CD4-positive, alpha-beta T cell treated with Interleukin-21 for 1 hour (primary cell): ENCODE measurements around the gene CCL20.
"Not testable (repeated sequence)": the region's sequence is repeated elsewhere in the genome, so short reads cannot be mapped to it uniquely, and the experiment has no call there.

Experiments
- DNase-seq: peaks from one replicate; pipeline ENCODE4 v3.0.0-alpha.2; 2020

CCL20 gene

DNA sequence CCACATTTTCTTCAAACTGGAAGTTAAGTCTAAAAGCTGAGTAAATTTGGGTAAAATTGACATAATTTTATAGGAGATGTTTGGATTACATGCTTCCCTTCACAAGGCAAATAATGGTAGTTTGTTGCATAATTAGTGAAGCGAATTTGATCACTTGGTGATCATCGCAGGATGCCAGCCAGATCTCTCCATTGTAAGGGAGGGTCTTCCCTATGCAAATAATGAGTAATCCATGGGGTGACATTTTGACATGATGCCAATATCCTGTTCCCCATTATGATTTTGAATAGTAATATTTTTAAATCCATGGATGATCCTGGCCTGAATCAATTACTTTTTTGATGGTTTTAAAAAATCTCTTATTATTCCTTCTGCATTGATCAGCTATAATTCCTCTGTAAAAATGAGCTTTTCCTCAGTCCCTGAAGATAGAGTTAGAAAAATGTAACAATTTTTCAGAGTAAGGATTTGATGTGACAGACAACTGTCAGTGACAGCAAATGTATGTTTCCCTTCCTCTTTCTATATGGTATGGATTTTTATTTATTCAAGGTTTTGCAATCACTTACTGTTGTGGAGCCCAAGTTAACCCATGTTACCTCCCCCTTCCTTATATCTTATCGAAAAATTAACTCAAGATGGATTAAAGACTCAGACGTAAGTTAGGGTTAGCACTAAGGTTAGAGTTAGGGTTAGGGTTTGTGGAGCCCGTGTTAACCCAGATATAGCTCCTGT lies 21.4 kb downstream of the CCL20 start:
- DNase-seq, result no peak

DNA sequence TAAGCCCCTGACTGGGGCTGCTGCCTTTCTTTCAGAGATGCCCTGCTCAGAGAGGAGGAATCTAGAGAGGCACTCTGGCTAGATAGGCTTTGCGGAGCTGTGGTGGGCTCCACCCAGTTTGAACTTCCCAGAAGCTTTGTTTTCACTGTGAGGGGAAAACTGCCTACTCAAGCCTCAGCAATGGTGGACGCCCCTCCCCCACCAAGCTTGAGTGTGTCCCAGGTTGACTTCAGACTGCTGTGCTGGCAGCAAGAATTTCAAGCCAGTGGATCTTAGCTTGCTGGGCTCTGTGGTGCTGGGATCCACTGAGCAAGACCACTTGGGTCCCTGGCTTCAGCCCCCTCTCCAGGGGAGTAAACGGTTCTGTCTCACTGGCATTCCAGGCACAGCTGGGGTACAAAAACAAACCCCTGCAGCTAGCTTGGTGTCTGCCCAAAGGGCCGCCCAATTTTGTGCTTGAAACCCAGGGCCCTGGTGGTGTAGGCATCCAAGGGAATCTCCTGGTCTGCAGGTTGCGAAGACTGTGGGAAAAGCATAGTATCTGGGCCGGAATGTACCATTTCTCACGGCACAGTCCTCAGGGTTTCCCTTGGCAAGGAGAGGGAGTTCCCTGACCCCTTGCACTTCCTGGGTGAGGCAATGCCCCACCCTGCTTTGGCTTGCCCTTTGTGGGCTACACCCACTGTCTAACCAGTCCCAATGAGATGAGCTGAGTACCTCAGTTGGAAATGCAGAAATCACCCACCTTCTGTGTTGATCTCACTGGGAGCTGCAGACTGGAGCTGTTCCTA lies 25.9 kb downstream of the CCL20 start:
- not testable (repeated sequence) for DNase-seq

DNA sequence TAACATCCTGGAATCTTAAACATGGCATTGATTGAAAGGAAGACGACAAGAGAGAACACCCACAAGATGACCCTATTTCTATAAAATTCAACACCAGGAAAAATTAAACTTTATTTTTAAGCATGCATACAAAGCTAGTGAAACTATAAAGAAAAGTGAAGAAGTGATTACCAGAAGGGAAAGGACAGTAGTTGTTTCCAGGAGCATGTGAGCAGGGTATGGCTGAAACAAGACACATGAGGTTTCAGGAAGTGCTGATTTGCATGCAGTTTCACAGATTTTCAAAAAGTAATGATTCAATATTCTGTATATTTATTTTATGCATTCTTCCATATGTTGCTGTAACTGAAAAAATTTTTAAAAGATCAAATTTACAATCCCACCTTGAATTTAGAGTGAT lies 33.2 kb downstream of the CCL20 start:
- DNase-seq, result no peak

DNA sequence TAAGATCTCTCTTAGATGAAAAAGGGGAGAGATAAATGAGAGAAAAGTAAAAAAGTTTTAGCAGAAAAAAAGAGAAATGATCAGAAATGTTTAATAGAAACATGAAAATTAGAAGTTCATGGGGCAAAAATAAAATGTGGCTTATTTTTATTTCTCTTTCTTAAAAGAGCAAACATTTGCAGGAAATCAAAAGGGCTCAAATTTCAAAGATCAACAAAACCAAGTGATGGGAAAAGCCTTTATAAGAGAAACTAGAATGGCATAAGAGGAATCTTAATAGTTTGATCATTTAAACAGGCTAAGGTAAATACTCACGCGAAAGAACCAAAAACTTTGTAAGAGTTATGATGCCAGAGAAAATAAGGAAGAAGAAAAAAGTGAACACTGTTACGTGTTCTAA lies 34.5 kb downstream of the CCL20 start:
- DNase-seq, result no peak

DNA sequence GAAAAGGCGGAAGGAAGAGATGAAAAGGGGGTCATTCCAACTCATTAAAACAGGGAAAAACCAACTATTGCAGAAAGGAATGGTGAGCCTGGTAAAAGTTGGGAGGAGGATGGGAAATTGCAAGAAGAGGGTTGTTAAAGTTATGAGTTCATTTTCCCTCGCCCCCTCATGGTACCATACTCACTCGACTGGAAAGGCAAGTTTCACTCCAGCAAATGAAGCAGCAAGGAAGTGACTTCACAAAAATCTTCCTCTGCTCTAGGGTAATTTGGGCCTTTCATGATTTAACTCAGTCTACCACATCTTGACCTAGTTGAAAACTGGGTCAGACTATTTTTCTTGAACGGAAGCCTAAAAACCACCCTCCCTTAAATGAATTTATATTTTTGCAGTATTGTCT lies 34.9 kb downstream of the CCL20 start:
- peak; percentile 66 for DNase-seq

DNA sequence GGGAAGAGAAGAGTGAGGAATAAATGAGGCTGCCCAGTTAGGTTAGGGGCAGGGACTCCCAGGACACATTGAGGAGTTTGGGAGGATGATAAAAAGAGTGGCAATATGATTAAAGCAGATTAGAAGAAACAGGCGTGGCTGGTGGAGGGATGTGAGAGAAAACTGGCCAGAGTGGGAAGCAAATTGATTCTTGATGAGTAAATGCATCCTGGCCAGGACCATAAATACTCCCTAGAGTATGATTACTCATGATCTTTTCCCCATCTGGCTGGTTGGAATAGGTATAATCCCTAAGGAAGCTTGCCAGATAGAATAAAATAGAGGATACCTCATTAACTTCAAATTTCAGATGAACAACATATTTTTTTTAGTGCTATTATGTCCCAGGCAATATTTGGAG lies 36.3 kb downstream of the CCL20 start:
- no peak for DNase-seq

DNA sequence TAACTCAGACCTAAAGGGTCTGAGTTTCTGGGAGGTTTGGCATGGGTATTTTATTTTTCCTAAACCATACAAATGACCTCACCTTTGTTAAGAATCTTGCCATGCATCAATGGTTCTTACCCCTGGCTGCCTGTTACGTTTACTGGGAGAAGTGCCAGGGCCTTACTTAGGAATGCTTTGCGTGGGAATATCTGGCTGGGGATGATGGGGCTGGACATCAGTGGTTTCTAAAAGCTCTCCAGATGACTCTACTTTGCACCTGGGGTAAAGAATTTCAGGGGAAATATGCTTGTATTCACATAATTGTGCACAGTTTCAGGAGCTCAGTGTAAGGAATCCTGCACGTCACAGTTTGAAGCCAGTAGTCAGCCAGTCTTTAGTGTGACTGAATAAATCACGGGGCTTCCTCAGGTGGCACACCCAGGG lies 39.6 kb downstream of the CCL20 start:
- no peak for DNase-seq

DNA sequence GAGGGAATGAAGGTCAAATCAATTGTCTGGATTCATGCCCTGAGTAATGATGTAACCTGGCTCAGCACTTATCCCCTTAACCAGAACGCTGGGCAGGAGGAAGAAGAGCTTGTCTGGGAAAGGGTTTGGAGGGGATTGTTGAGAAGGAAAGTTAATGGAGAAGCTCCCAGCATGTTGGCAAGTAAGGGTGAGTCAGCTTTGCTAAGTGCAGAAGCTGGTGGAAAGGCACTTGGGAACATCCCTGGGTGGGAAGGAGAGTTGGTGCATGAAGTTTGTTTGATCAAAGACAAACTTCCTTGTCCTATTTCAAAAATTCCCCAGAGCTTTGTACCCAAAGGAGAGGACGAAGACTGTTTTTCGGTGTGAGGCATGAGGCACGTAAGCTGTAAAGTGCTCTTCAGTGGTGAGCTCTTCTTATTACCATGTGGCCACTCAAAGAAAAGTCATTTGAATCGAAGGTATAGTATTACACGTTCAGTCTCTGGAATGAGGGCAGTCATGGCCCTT lies 40.2 kb downstream of the CCL20 start:
- DNase-seq, result no peak

DNA sequence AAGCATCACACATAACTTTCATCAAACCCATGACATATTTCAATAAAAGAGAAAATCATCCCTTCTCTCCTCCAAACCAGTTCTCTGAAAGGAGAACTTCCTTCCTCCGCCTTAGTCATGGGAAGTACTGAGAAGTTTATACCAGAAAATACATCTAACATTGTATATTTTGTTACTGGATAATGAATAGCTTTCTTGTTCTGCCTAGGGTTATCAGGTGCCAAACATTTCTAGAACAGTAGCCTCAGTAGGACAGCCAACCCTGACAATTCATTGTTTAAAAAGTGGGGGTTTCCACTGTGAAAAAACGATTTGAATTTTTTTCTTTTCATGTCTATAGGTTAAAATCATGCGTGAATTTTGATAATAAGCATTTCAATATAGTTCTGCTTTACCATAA lies 41.8 kb downstream of the CCL20 start:
- DNase-seq, result no peak

DNA sequence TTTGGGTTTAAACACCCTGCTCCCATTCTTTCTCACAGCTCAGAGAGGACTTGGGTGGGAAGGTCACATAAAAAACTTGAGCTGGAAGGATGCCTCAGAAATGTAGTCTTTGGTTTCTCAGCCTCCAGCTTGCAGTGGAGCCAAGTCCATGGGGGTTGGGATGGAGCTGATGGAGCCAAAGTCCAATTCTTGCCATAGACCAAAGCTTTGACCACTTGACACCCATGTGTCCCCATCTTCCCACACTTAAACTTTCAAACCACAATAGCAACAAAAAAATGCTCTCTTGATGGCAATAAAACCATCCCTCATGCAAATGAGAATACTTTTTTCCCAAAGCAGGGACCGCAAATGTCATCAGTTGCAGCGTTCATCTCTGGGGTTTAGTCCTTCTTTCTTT lies 43.1 kb downstream of the CCL20 start:
- no peak for DNase-seq

DNA sequence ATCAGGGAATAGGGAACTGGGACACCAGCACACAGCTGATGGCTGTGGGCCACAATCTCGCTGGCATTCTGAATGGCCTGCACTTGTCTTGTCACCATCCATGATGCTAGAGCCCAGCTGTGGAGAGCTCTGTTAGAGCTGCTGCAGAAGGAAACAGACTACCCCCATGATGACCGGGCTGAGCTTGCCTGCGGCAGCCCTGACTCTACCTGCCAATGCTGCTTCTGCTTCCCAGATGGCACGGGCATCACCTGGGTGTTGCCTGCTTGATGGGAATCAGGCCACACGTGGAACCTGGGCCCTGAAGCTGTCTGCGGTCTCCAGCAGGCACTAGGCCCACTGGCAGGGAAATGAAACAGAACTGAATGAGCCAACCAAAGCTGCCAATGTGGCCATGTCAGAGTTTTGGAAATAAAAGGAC lies 46.6 kb downstream of the CCL20 start:
- DNase-seq, result no peak

DNA sequence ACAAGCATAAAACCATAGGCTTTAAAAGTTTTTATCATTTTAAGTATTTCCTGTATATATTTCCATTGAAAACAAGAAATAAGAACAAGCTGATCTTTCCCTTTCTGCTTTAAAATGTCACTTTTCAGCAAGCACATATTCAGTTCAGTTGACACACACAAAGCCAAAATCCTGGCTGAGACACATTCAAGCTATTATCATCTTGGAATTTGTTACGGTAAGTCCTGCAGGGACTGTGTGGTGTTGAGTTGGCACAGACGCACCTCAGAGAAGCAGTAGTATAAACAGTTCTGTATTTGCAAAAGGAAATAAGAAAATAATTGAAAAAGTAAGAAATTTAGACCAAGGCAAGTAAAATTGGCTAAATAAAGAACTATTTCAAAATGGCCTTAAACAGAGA lies 47.4 kb downstream of the CCL20 start:
- no peak for DNase-seq

DNA sequence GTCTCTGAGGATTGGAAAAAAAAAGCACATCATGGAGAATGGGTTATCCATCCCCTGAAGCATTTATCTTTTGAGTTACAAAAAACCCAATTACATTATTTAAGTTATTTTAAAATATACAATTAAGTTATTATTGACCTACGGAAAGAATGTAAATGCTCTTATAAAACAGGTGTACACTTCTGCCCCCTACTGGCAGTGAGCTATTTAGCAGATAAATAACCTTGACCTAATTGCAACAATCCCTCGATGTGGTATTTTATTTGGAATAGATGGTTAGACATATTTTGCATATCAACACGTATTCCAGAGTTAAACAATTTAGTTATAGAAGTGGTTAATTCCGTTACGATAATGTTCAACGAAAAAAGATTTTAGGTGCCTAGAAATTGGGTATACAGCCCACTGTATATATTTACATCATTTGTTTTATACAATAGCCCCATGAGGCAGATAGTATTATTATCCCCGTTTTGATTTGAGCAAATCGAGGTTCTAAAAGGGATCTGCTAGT lies 48.6 kb downstream of the CCL20 start:
- DNase-seq, result peak; percentile 54

DNA sequence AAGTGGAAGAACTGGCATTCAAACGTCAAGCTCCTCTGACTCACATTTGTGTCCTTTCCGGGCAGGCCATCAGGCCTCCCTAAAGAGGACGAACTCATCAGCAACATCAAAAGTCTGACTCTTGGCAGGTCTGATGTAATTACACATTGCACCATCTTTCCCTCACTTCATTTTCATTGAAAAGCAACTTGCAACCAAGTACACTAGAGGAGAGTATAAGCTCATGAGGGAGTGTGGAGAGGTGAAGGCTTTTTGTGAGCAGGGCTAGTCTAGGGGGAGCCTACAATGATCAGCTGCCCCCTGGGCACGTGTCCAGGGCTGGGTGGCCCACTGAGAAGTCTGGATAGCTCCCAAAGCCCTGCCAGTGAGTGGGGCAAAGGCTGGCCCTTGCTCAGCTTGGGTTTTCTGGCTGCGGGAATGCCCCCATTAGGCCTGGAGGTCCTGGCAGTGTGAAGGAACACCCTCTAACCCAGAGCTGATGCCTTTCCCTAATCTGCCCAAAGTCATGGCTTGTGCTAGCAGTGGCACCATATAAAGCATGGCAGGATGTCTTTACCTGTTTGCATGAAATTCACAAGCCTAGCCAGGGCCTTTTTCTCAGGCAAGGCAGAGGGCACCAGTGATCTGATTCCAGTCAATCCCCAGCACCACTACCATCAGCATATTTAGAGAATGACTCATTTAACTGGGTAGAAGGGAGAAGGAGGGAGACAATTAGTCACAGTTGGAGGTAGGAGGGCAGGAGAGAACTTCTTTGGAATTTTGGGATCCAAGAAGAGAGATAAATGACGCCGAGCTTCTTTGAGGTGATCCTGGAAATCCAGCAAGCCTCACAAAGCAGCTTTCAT lies 49.3 kb downstream of the CCL20 start:
- DNase-seq, result no peak

DNA sequence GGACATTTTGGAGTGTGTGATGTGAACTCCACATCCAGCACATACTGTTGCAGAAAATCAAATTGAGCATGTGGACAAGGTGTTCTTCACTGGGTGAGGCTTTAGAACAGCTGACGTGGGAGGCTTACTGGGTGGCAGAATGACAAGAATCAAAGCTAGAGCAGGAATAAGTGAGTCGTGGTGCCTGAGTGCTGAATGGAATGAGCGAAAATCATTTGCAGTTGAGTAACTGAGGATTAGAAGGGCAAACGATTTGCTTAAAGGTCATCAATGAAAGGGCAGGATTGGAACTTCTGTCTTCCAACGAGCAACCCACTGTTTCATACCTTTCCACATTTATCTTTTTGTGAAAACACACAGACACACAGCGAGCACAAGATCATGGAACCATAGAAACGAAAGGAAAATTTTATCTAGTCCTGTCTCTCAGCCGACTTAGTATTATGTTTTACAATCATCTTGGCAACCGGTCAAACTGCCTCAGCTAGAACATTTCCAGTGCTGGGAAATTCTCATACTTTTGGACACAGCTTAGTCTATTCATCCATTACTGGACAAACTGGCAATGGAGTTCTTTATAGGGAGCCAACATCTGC lies 50.6 kb downstream of the CCL20 start:
- DNase-seq, result no peak

DNA sequence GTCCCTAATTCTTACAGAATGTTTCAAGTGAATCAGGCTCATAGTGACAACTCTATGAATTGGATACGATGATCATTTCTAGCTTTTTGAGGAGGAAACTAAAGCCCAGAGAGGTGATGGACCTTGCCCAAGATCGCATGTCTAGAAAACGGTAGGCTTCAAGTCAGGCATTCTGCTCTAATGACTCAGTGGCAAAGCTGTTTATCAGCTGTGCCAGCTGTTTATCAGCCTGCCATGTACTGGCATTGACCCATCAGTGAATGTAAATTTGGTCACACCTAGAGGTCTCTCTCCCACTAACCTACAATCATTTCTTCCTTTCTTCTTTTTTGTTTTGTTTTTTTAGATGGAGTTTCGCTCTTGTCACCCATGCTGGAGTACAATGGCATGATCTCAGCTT lies 51.6 kb downstream of the CCL20 start:
- DNase-seq, result no peak
